IMR-90 (cell line): ENCODE measurements around the gene ABL1. TPM values are rescaled to one million over a fixed set of nuclear protein-coding genes. Genes with fewer than 3 reads are reported as not detected.

Experiments
- ATAC-seq: fragments of 200-7000 bp; cut with Tn5 transposase; 2 replicates; pipeline ENCODE4 v1.9.1; 2020; ENCODE audit warnings: low read depth, mild to moderate bottlenecking, moderate library complexity
- BruUV-seq: library from RNA; stranded (reverse); fragments of 400-500 nt; replicated peaks from 2 replicates; lab custom pipeline; 2021; lab: Mats Ljungman, UMichigan
- CTCF ChIA-PET: fragments of 300-600 bp; formaldehyde crosslinking; extraction: SDS; loops from one replicate; lab custom pipeline; 2021; ENCODE audit warnings: antibody characterized with exemption; lab: Yijun Ruan, JAX
- POLR2A ChIA-PET: fragments of 300-600 bp; sonication (Branson Sonifier 250); formaldehyde crosslinking; loops from one replicate; lab custom pipeline; 2022; ENCODE audit warnings: antibody characterized with exemption; ENCODE audit not compliant: unreplicated experiment; lab: Charles Lee
- DNase-seq: peaks from one replicate; pipeline ENCODE4 v3.0.0; 2013
- H2AFZ ChIP-seq: replicated peaks from 2 replicates; pipeline ENCODE3; 2013; ENCODE audit warnings: low read length, mild to moderate bottlenecking; ENCODE audit not compliant: poor library complexity
- H2AK5ac ChIP-seq: 2 replicates; pipeline ENCODE4 v1.6.1; 2013; ENCODE audit warnings: low read depth, low read length, inconsistent platforms
- H2AK9ac ChIP-seq: replicated peaks from 2 replicates; pipeline ENCODE3; 2013; ENCODE audit warnings: mild to moderate bottlenecking, low read depth, low read length, moderate library complexity; ENCODE audit not compliant: poor library complexity
- H2BK120ac ChIP-seq: 2 replicates; pipeline ENCODE4 v1.6.1; 2013; ENCODE audit warnings: low read depth, low read length, inconsistent platforms
- H2BK15ac ChIP-seq: 3 replicates; pipeline ENCODE4 v1.6.1; 2013; ENCODE audit warnings: low read depth, low read length, inconsistent platforms
- H2BK20ac ChIP-seq: 2 replicates; pipeline ENCODE4 v1.6.1; 2013; ENCODE audit warnings: low read depth, mild to moderate bottlenecking, inconsistent platforms, low read length, moderate library complexity
- H2BK5ac ChIP-seq: 2 replicates; pipeline ENCODE4 v1.6.1; 2013; ENCODE audit warnings: mild to moderate bottlenecking, low read depth, low read length, inconsistent platforms; ENCODE audit not compliant: poor library complexity, severe bottlenecking
- H3K14ac ChIP-seq: replicated peaks from 2 replicates; pipeline ENCODE4 v1.6.1; 2013; ENCODE audit warnings: low read depth, low read length, inconsistent platforms
- H3K18ac ChIP-seq: 2 replicates; pipeline ENCODE4 v1.6.1; 2013; ENCODE audit warnings: low read depth, low read length, control low read depth
- H3K23ac ChIP-seq: 2 replicates; pipeline ENCODE4 v1.6.1; 2013; ENCODE audit warnings: low read depth, low read length, inconsistent platforms
- H3K27ac ChIP-seq: 2 replicates; pipeline ENCODE4 v1.5.1; 2013; ENCODE audit warnings: mild to moderate bottlenecking, control low read depth, low read length; ENCODE audit not compliant: insufficient read depth
- H3K27me3 ChIP-seq: 2 replicates; pipeline ENCODE4 v1.6.1; 2013; ENCODE audit warnings: low read length; ENCODE audit not compliant: control insufficient read depth, insufficient read depth
- H3K36me3 ChIP-seq: 2 replicates; pipeline ENCODE4 v1.6.1; 2013; ENCODE audit warnings: low read length, mixed read lengths; ENCODE audit not compliant: control insufficient read depth, insufficient read depth
- H3K4ac ChIP-seq: 2 replicates; pipeline ENCODE4 v1.6.1; 2013; ENCODE audit warnings: low read depth, low read length, inconsistent platforms
- H3K4me1 ChIP-seq: 2 replicates; pipeline ENCODE4 v1.6.1; 2013; ENCODE audit warnings: low read length, mixed read lengths; ENCODE audit not compliant: control insufficient read depth, insufficient read depth
- H3K4me2 ChIP-seq: 2 replicates; pipeline ENCODE4 v1.6.1; 2013; ENCODE audit warnings: low read depth, mild to moderate bottlenecking, control low read depth, low read length, moderate library complexity
- H3K4me3 ChIP-seq: 2 replicates; pipeline ENCODE4 v1.5.1; 2013; ENCODE audit warnings: low read depth, mild to moderate bottlenecking, control low read depth, low read length, moderate library complexity; ENCODE audit not compliant: insufficient read depth
- H3K56ac ChIP-seq: 2 replicates; pipeline ENCODE4 v1.6.1; 2013; ENCODE audit warnings: low read length, inconsistent platforms; ENCODE audit not compliant: insufficient read depth; ENCODE audit errors: extremely low read depth
- H3K79me1 ChIP-seq, 2 experiments: 2 replicates each; pipeline ENCODE4 v1.6.1; 2013; ENCODE audit warnings: low read length in 2 of 2, inconsistent platforms in 1 of 2, low read depth in 1 of 2
- H3K9ac ChIP-seq: 2 replicates; pipeline ENCODE4 v1.6.1; 2013; ENCODE audit warnings: low read depth, low read length, control low read depth
- H3K9me1 ChIP-seq: 2 replicates; pipeline ENCODE4 v1.6.1; 2013; ENCODE audit warnings: low read length, inconsistent platforms; ENCODE audit not compliant: insufficient read depth
- H3K9me3 ChIP-seq: 2 replicates; pipeline ENCODE4 v1.6.1; 2013; ENCODE audit warnings: low read length; ENCODE audit not compliant: control insufficient read depth, insufficient read depth
- H4K20me1 ChIP-seq: 2 replicates; pipeline ENCODE4 v1.6.1; 2013; ENCODE audit warnings: low read length, inconsistent platforms; ENCODE audit not compliant: insufficient read depth
- H4K5ac ChIP-seq: 2 replicates; pipeline ENCODE4 v1.6.1; 2013; ENCODE audit warnings: mild to moderate bottlenecking, low read depth, low read length, control low read depth
- H4K8ac ChIP-seq, 2 experiments: 2 replicates each; pipeline ENCODE4 v1.6.1; 2013; ENCODE audit warnings: low read depth in 2 of 2, low read length in 2 of 2, control low read depth in 1 of 2, inconsistent platforms in 1 of 2
- H4K91ac ChIP-seq: 2 replicates; pipeline ENCODE4 v1.6.1; 2013; ENCODE audit warnings: low read depth, low read length, inconsistent platforms; ENCODE audit not compliant: insufficient read depth
- BHLHE40 ChIP-seq: fragments of 150-350 bp; IDR thresholded peaks from 2 replicates; pipeline ENCODE4 v1.6.1; 2016; ENCODE audit warnings: mild to moderate bottlenecking, low read depth, low read length
- CEBPB ChIP-seq: IDR thresholded peaks from 2 replicates; pipeline ENCODE4 v1.6.1; 2012; ENCODE audit warnings: low read depth, low read length, improper control_type of control experiment
- CHD1 ChIP-seq: IDR thresholded peaks from 2 replicates; pipeline ENCODE4 v1.6.1; 2012; ENCODE audit warnings: low read depth, low read length, improper control_type of control experiment
- FOS ChIP-seq: fragments of 150-350 bp; IDR thresholded peaks from 2 replicates; pipeline ENCODE4 v1.6.1; 2016; ENCODE audit warnings: low read depth, low read length
- MAFK ChIP-seq: IDR thresholded peaks from 2 replicates; pipeline ENCODE4 v1.6.1; 2012; ENCODE audit warnings: low read depth, low read length, improper control_type of control experiment
- MAZ ChIP-seq: IDR thresholded peaks from 2 replicates; pipeline ENCODE4 v1.6.1; 2012; ENCODE audit warnings: low read depth, mild to moderate bottlenecking, low read length, improper control_type of control experiment, moderate library complexity, borderline replicate concordance
- MXI1 ChIP-seq: IDR thresholded peaks from 2 replicates; pipeline ENCODE4 v1.6.1; 2012; ENCODE audit warnings: low read depth, mild to moderate bottlenecking, low read length, moderate library complexity, borderline replicate concordance
- POLR2A ChIP-seq: IDR thresholded peaks from 2 replicates; pipeline ENCODE4 v1.6.1; 2012; ENCODE audit warnings: mild to moderate bottlenecking, low read depth, low read length
- RAD21 ChIP-seq: IDR thresholded peaks from 2 replicates; pipeline ENCODE4 v1.6.1; 2012; ENCODE audit warnings: low read length, improper control_type of control experiment
- RCOR1 ChIP-seq: IDR thresholded peaks from 2 replicates; pipeline ENCODE4 v1.6.1; 2012; ENCODE audit warnings: mild to moderate bottlenecking, low read length, improper control_type of control experiment; ENCODE audit not compliant: insufficient replicate concordance
- SMC3 ChIP-seq: fragments of 150-350 bp; IDR thresholded peaks from 2 replicates; pipeline ENCODE4 v1.6.1; 2016; ENCODE audit warnings: low read depth, mild to moderate bottlenecking, antibody characterized with exemption, low read length, moderate library complexity
- WGBS, 2 experiments: methylation state at CpG; one replicate each; pipeline versions ENCODE4 v1.1.5 to v1.1.7; 2013; ENCODE audit warnings: missing lambda C conversion rate in 2 of 2; ENCODE audit not compliant: insufficient read length in 1 of 2; ENCODE audit errors: extremely low coverage in 2 of 2; 5-methylcytosine and 5-hydroxymethylcytosine counted together
- dilution Hi-C: fragments of 300-500 bp; cut with HindIII; formaldehyde crosslinking; loops from one replicate; pipeline ENCODE4 v1.14.3; 2018; ENCODE audit warnings: low sequenced_read_pairs; ENCODE audit not compliant: unreplicated experiment
- in situ Hi-C: fragments of 300-500 bp; cut with MboI; formaldehyde crosslinking; loops from 3 replicates; pipeline ENCODE4 v1.14.3; 2019; ENCODE audit warnings: low sequenced_read_pairs, inconsistent platforms, mixed read lengths
- intact Hi-C: fragments of 100-400 bp; cut with micrococcal nuclease; formaldehyde crosslinking; loops from 2 replicates; pipeline ENCODE4 v1.10.0; 2022
- polyA plus RNA-seq, 3 experiments: library from polyadenylated mRNA; depleted of rRNA; stranded (reverse); fragments of >200 nt; gene quantifications; 2 replicates each; pipeline ENCODE4 v1.2.3, GENCODE V29; 2012; ENCODE audit warnings: low replicate concordance in 1 of 3
- total RNA-seq: library from RNA; depleted of rRNA; stranded (reverse); fragments of >200 nt; gene quantifications from 2 replicates; pipeline ENCODE4 v1.2.3, GENCODE V29; 2012
- TF ChIP-seq, protein P1 (sequence below): conservative IDR thresholded peaks from 2 replicates; pipeline ENCODE4 v1.5.1; 2012; ENCODE audit warnings: mild to moderate bottlenecking, low read depth, low read length, improper control_type of control experiment
- TF ChIP-seq, protein P2 (sequence below): fragments of 150-350 bp; IDR thresholded peaks from 2 replicates; pipeline ENCODE4 v1.6.1; 2017; ENCODE audit warnings: mild to moderate bottlenecking, antibody characterized with exemption, low read length, low read depth
- TF ChIP-seq, protein P3 (sequence below): fragments of 150-350 bp; IDR thresholded peaks from 2 replicates; pipeline ENCODE4 v1.6.1; 2016; ENCODE audit warnings: low read depth, mild to moderate bottlenecking, low read length, moderate library complexity, borderline replicate concordance

The ABL1 gene
- total and polyA plus RNA-seq, 2 of the 4 experiments (the other 2 are of a cell fraction) = 33.7 to 49.1 TPM

DNA sequence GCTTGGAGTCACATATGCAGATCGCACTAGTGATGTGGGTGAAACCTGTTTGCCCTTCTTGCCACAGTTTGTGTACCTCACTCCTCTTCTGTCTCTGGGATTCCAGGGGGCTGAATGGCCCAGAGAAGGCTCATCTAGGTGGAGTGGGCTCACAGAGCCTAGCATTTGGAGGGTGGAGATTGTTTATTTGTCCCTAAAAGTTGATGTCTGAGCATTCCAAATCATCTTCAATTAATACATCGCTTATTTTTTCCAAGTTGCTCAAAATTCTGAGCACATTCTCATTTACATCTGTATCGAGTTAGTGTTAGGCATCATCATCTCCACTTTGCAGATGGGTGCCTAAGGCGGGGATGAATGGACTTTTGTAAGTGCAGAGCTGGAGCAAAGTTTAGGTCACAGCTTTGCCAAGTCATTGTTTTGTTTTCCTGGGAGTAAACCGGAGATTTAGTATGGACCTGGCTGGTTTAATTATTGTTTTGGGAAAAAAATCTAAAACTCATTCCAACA lies 2.0 kb downstream of the ABL1 start:
- H3K9ac ChIP-seq = peak overlapping the region; percentile 100
- peak overlapping the region; percentile 81 for H2AK5ac ChIP-seq
- H3K4me1 ChIP-seq = peaks cover 20% of the 10 kb centered on the region
- ChIA-PET POLR2A (interaction anchor here (0.6 kb wide), 1 partner anchor 10 kb away, joined by 4 read pairs; no protein-coding TSS in a partner anchor), CTCF (interaction anchor here (0.6 to 0.7 kb wide), 3 partner anchors 130 to 561 kb away, joined by 3 to 9 read pairs (median 4); no protein-coding TSS in a partner anchor)
- in situ Hi-C loops = loop anchor here (10.0 kb wide), 1 partner anchor 62 kb away; no protein-coding TSS in a partner anchor
- no peak overlapping the region for H2AK9ac ChIP-seq
- H3K36me3 ChIP-seq = 0 out of 2 replicates have a peak, but pooled peaks cover 3% of the 10 kb centered on the region
- H4K91ac ChIP-seq = peak overlapping the region; percentile 12; the same call in 1 of the 2 replicates
- peak overlapping the region; percentile 33; the same call in 1 of the 2 replicates for H3K56ac ChIP-seq
- peak overlapping the region; percentile 75 for H3K4me3 ChIP-seq
- H2BK5ac ChIP-seq = peak overlapping the region; percentile 68
- DNase-seq (peak; percentile 67), ATAC-seq (no peak)
- peak overlapping the region in 1 of 2 experiments; percentile 54; a peak in 1 of 4 replicates for H4K8ac ChIP-seq
- intact Hi-C loops = loop anchor here (2.0 kb wide), 1 partner anchor 122 kb away; no protein-coding TSS in a partner anchor
- H3K79me1 ChIP-seq = peaks cover 13 to 59% of the 10 kb centered on the region in 2 experiments; a peak in 3 of 4 replicates
- H3K14ac ChIP-seq = peak overlapping the region; percentile 96
- H3K18ac ChIP-seq = peak overlapping the region; percentile 90
- H4K20me1 ChIP-seq = peaks cover 50% of the 10 kb centered on the region
- H2BK20ac ChIP-seq = no peak overlapping the region
- H3K27me3 ChIP-seq = no peaks in the 10 kb centered on the region
- peak overlapping the region; percentile 83; the same call in 1 of the 2 replicates for H4K5ac ChIP-seq
- H3K4me2 ChIP-seq = peak overlapping the region; percentile 100
- no CpG with 5 or more reads among the region's 5 CpGs for WGBS, 2 experiments
- peak overlapping the region; percentile 82 for H3K23ac ChIP-seq
- dilution Hi-C loops = no loop called here
- H3K9me1 ChIP-seq = peaks cover 20% of the 10 kb centered on the region
- BruUV-seq = no TSS peak
- H2BK15ac ChIP-seq = no peak overlapping the region
- H3K9me3 ChIP-seq = no peaks in the 10 kb centered on the region
- peak overlapping the region; percentile 35; the same call in 1 of the 2 replicates for H2BK120ac ChIP-seq
- H3K27ac ChIP-seq = peak overlapping the region; percentile 88
- H2AFZ ChIP-seq = no peak overlapping the region
- H3K4ac ChIP-seq = peak overlapping the region; percentile 79
- no peak for TF ChIP-seq BHLHE40
- TF ChIP-seq, protein P1, sequence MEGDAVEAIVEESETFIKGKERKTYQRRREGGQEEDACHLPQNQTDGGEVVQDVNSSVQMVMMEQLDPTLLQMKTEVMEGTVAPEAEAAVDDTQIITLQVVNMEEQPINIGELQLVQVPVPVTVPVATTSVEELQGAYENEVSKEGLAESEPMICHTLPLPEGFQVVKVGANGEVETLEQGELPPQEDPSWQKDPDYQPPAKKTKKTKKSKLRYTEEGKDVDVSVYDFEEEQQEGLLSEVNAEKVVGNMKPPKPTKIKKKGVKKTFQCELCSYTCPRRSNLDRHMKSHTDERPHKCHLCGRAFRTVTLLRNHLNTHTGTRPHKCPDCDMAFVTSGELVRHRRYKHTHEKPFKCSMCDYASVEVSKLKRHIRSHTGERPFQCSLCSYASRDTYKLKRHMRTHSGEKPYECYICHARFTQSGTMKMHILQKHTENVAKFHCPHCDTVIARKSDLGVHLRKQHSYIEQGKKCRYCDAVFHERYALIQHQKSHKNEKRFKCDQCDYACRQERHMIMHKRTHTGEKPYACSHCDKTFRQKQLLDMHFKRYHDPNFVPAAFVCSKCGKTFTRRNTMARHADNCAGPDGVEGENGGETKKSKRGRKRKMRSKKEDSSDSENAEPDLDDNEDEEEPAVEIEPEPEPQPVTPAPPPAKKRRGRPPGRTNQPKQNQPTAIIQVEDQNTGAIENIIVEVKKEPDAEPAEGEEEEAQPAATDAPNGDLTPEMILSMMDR = no peak
- TF ChIP-seq MAFK = no peak
- no peak for TF ChIP-seq FOS
- peak; percentile 93; the same call in 1 of the 2 replicates for TF ChIP-seq CHD1
- TF ChIP-seq, protein P2, sequence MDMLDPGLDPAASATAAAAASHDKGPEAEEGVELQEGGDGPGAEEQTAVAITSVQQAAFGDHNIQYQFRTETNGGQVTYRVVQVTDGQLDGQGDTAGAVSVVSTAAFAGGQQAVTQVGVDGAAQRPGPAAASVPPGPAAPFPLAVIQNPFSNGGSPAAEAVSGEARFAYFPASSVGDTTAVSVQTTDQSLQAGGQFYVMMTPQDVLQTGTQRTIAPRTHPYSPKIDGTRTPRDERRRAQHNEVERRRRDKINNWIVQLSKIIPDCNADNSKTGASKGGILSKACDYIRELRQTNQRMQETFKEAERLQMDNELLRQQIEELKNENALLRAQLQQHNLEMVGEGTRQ = no peak
- TF ChIP-seq, protein P3, sequence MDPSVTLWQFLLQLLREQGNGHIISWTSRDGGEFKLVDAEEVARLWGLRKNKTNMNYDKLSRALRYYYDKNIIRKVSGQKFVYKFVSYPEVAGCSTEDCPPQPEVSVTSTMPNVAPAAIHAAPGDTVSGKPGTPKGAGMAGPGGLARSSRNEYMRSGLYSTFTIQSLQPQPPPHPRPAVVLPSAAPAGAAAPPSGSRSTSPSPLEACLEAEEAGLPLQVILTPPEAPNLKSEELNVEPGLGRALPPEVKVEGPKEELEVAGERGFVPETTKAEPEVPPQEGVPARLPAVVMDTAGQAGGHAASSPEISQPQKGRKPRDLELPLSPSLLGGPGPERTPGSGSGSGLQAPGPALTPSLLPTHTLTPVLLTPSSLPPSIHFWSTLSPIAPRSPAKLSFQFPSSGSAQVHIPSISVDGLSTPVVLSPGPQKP = no peak
- TF ChIP-seq RAD21 = no peak
- no peak for TF ChIP-seq RCOR1
- TF ChIP-seq SMC3 = no peak
- no peak for TF ChIP-seq MAZ
- no peak for TF ChIP-seq MXI1
- peak; percentile 30; the same call in 1 of the 2 replicates for TF ChIP-seq POLR2A
- no peak for TF ChIP-seq CEBPB
